GM18858 (cell line): ENCODE results near the gene PSME3IP1.
A peak's percentile ranks its signal among the peaks of the same experiment; 100 is the strongest.
"Not testable (repeated sequence)": the region's sequence is repeated elsewhere in the genome, so short reads cannot be mapped to it uniquely, and the experiment has no call there.

Experiments used
- ATAC-seq: cut with Tn5 transposase; IDR thresholded peaks from one replicate; pipeline ENCODE4 v1.9.1; 2021; ENCODE audit not compliant: unreplicated experiment

The PSME3IP1 gene

GRCh38 chr16:57200321-57200720, 14.5 kb upstream of the PSME3IP1 start:
- not testable (repeated sequence) for ATAC-seq

GRCh38 chr16:57196753-57197152, 10.9 kb upstream of the PSME3IP1 start:
- ATAC-seq: no peak

GRCh38 chr16:57196286-57196685, 10.4 kb upstream of the PSME3IP1 start:
- ATAC-seq: no peak

- no peak for ATAC-seq
Observed at GRCh38 chr16:57194512-57194911, 8.7 kb upstream of the PSME3IP1 start.

GRCh38 chr16:57192720-57193486, 7.1 kb upstream of the PSME3IP1 start:
- ATAC-seq: no peak

GRCh38 chr16:57192146-57192545, 6.3 kb upstream of the PSME3IP1 start:
- no peak for ATAC-seq

GRCh38 chr16:57191056-57191571, 5.3 kb upstream of the PSME3IP1 start:
- no peak for ATAC-seq

- no peak for ATAC-seq
Observed at GRCh38 chr16:57190136-57190535, 4.3 kb upstream of the PSME3IP1 start.

GRCh38 chr16:57189527-57189926, 3.7 kb upstream of the PSME3IP1 start:
- not testable (repeated sequence) for ATAC-seq

- ATAC-seq: no peak
Observed at GRCh38 chr16:57188711-57189002, 2.8 kb upstream of the PSME3IP1 start.

- not testable (repeated sequence) for ATAC-seq
Observed at GRCh38 chr16:57187902-57188710, 2.3 kb upstream of the PSME3IP1 start.

GRCh38 chr16:57186872-57187854, 1.3 kb upstream of the PSME3IP1 start:
- ATAC-seq: no peak

- peak; percentile 24 for ATAC-seq
Observed at GRCh38 chr16:57185446-57185944, 344 bp downstream of the PSME3IP1 start.

- ATAC-seq: no peak
Observed at GRCh38 chr16:57184887-57185445, 873 bp downstream of the PSME3IP1 start.

- no peak for ATAC-seq
Observed at GRCh38 chr16:57184113-57184512, 1.7 kb downstream of the PSME3IP1 start.

- ATAC-seq: no peak
Observed at GRCh38 chr16:57179215-57179828, 6.5 kb downstream of the PSME3IP1 start.

GRCh38 chr16:57178793-57179212, 7.0 kb downstream of the PSME3IP1 start:
- ATAC-seq: no peak

- no peak for ATAC-seq
Observed at GRCh38 chr16:57178196-57178595, 7.6 kb downstream of the PSME3IP1 start.

GRCh38 chr16:57175896-57176295, 9.9 kb downstream of the PSME3IP1 start:
- no peak for ATAC-seq

GRCh38 chr16:57172721-57173290, 13.0 kb downstream of the PSME3IP1 start:
- ATAC-seq: no peak
